Measurements from ENCODE around the gene ANAPC1. TPM values are rescaled to one million over a fixed set of nuclear protein-coding genes. Genes with fewer than 3 reads are reported as not detected.

Gene ANAPC1
- polyA plus RNA-seq, 2 of the 4 experiments (the other 2 are of a cell fraction), result 45.3 to 79.3 TPM

DNA sequence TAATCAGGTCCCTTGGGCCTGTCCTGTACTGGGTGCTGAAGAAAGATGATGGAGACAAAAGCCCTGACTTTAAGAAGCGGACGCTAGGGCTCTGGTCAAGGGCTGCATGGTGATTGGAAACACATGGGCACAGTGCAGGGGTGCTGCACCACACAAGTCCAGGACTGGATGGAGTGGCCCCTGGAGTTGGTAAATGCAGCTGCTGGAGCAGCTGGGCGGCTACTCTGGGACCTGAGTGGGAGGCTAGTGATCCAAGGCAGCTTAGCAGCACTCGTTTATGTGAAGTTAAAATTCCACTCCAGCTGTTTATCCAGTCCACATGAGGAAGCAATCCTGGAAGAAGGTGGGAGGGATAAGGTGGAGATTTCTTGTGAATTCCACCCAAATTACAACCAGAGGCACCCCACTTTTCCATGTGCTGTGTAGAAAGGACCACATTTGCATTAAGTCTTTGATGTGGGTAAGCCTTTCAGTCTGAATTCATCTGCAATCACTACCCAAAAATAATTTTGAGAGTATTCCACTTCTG, 39.3 kb upstream of the ANAPC1 start (continued):
- no peak for TF ChIP-seq CHD4 (IDR thresholded peaks at IDR 0.05; ENCODE audit: borderline replicate concordance)

DNA sequence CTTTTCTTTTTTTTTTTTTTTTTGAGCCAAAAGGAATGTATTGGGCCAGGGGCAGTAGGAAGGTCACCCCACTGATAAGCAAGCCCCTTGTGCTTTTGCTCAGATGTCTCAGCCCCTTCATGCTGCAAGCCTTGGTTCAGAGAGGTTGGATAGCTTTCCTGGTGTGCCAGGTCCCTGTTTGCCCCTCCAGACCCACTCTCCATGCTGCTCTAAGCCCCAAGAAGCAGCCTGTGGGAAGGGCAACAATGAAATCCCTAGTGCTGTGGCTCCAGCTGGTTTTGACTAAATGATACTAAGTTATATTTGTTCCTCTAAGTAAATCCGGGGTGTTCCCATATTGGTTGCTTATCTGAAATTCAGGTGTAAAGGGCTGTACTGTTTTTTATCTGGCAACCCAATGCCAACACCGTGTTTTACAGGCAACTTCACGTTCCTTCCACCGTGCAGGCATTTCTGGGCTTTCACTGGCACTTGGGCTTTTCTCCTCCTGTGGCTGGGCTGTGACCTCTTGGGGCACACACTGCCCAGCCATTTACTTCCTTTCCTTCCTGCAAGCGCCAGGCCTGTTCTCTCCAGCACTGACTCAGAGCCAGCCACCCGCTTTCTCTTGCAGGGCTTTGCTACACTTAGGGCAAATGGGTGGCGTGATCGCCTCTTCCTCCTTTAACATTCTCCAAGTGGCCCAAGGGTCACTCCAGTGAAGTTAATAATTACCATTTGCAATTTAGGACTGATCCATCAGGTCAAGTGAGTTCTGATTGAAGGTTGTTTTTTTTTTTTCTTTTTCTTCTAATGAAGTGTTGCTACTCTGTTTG, 36.0 kb upstream of the ANAPC1 start:
- no peak overlapping the region for H3K4me2 ChIP-seq
- no peak for TF ChIP-seq KDM5A (IDR thresholded peaks at IDR 0.05)
- TF ChIP-seq SREBF2 (IDR thresholded peaks at IDR 0.05), result no peak
- TF ChIP-seq RNF2 (IDR thresholded peaks at IDR 0.05; ENCODE audit: borderline replicate concordance, low read depth), result no peak
- no peak for TF ChIP-seq CHD4 (IDR thresholded peaks at IDR 0.05; ENCODE audit: borderline replicate concordance)
- no peak for TF ChIP-seq POLR2A (IDR thresholded peaks at IDR 0.05; ENCODE audit: low read length)
- no peak for TF ChIP-seq HOXA7 (CRISPR knock-in tag; IDR thresholded peaks at IDR 0.05)
- TF ChIP-seq EHMT2 (IDR thresholded peaks at IDR 0.05; ENCODE audit: low read depth), result no peak
- TF ChIP-seq, protein P1, sequence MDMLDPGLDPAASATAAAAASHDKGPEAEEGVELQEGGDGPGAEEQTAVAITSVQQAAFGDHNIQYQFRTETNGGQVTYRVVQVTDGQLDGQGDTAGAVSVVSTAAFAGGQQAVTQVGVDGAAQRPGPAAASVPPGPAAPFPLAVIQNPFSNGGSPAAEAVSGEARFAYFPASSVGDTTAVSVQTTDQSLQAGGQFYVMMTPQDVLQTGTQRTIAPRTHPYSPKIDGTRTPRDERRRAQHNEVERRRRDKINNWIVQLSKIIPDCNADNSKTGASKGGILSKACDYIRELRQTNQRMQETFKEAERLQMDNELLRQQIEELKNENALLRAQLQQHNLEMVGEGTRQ (IDR thresholded peaks at IDR 0.05), result no peak
- TF ChIP-seq, protein P2, sequence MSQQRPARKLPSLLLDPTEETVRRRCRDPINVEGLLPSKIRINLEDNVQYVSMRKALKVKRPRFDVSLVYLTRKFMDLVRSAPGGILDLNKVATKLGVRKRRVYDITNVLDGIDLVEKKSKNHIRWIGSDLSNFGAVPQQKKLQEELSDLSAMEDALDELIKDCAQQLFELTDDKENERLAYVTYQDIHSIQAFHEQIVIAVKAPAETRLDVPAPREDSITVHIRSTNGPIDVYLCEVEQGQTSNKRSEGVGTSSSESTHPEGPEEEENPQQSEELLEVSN (IDR thresholded peaks at IDR 0.05; ENCODE audit: borderline replicate concordance, low read depth), result no peak
- TF ChIP-seq ZNF302 (CRISPR knock-in tag; IDR thresholded peaks at IDR 0.05), result no peak
- TF ChIP-seq MYC (IDR thresholded peaks at IDR 0.05; ENCODE audit: borderline replicate concordance, low read length), result no peak
- TF ChIP-seq JUNB (IDR thresholded peaks at IDR 0.05), result no peak
- TF ChIP-seq PHF8 (IDR thresholded peaks at IDR 0.05; ENCODE audit: borderline replicate concordance, low read depth), result no peak
- TF ChIP-seq NFE2L2 (conservative IDR thresholded peaks at IDR 0.05; ENCODE audit: low read length), result no peak
- TF ChIP-seq MAZ (IDR thresholded peaks at IDR 0.05; ENCODE audit: borderline replicate concordance, low read depth, low read length), result no peak
- no peak for TF ChIP-seq EHF (CRISPR knock-in tag; IDR thresholded peaks at IDR 0.05)
- TF ChIP-seq POLR2AphosphoS2 (conservative IDR thresholded peaks at IDR 0.05; ENCODE audit: low read length), result no peak
- H3K4me3 ChIP-seq, result no peak overlapping the region
- FAIRE-seq (no peak), DNase-seq (ENCODE audit: low read depth in 1 of 2, low spot score in 1 of 2) (no peak), ATAC-seq (peak in 1 of 2 experiments; percentile 37; a peak in 2 of 6 replicates)
- no peaks in the 10 kb centered on the region for H3K9me3 ChIP-seq
- H3K27ac ChIP-seq, result no peak overlapping the region; a peak in 1 of 6 replicates
- ChIA-PET POLR2A (no interaction called here), CTCF (interaction anchor here (0.6 to 1.8 kb wide), 5 partner anchors 10 to 28 kb away, joined by 3 to 7 read pairs (median 3); no protein-coding TSS in a partner anchor)
- no peaks in the 10 kb centered on the region for H3K4me1 ChIP-seq
- WGBS (ENCODE audit: missing lambda C conversion rate), result 76% methylated on average over 8 of the region's 8 CpGs

DNA sequence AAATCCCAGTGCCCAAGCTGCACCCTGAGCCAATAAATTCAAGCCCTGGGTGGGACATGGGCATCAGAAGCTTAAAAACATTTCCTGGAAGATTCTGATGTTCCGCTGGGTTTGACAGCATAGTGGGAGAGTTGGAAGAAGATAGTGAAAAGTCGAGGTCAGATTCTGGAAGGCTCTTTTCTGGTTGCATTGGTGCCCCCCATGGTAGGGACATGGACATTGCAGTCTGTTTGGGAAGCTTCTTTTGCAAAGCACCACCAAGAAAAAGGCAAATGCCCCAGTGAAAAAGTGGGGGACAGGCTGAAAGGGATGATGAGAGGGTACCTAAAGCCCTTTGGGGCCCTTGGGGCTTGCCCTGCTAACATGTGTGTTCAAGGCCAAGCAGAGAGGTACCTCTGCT, 35.4 kb upstream of the ANAPC1 start:
- CTCF ChIA-PET, result interaction anchor here (1.2 to 1.8 kb wide), 4 partner anchors 9 to 18 kb away, joined by 3 to 7 read pairs (median 4); no protein-coding TSS in a partner anchor
- H3K4me2 ChIP-seq, result no peak overlapping the region
- H3K27ac ChIP-seq, result no peak overlapping the region
- FAIRE-seq (no peak), DNase-seq (ENCODE audit: low read depth in 1 of 2, low spot score in 1 of 2) (no peak), ATAC-seq (peak in 1 of 2 experiments; percentile 56; a peak in 3 of 6 replicates)
- TF ChIP-seq HOXA7 (CRISPR knock-in tag; IDR thresholded peaks at IDR 0.05), result no peak
- no peak for TF ChIP-seq SREBF2 (IDR thresholded peaks at IDR 0.05)
- no peak for TF ChIP-seq MAZ (IDR thresholded peaks at IDR 0.05; ENCODE audit: borderline replicate concordance, low read depth, low read length)
- TF ChIP-seq, protein P2 (IDR thresholded peaks at IDR 0.05; ENCODE audit: borderline replicate concordance, low read depth), result no peak
- TF ChIP-seq POLR2AphosphoS2 (conservative IDR thresholded peaks at IDR 0.05; ENCODE audit: low read length), result no peak
- TF ChIP-seq ESRRA (IDR thresholded peaks at IDR 0.05; ENCODE audit: borderline replicate concordance, low read length), result no peak
- TF ChIP-seq KDM1A (IDR thresholded peaks at IDR 0.05; ENCODE audit: low read depth), result no peak
- no peaks in the 10 kb centered on the region for H3K9me3 ChIP-seq
- WGBS (ENCODE audit: missing lambda C conversion rate), result 50% methylated on average over 2 of the region's 2 CpGs
- POLR2A ChIA-PET, result no interaction called here
- no peak overlapping the region for H3K4me3 ChIP-seq
- no peaks in the 10 kb centered on the region for H3K4me1 ChIP-seq

Measured in A549 (cell line).